HG03575 (cell line): ENCODE measurements around the gene MEF2A.
"Not testable (repeated sequence)": the region's sequence is repeated elsewhere in the genome, so short reads cannot be mapped to it uniquely, and the experiment has no call there.

Experiments
- ATAC-seq: cut with Tn5 transposase; IDR thresholded peaks from one replicate; pipeline ENCODE4 v1.9.1; 2021; ENCODE audit not compliant: unreplicated experiment, insufficient number of reproducible peaks, low FRiP score; ENCODE audit errors: extremely low read depth

Gene MEF2A

GRCh38 chr15:99717161-99718009 is 151.6 kb downstream of the MEF2A start:
- no peak for ATAC-seq

GRCh38 chr15:99718421-99718820 is 152.6 kb downstream of the MEF2A start:
- ATAC-seq = no peak

GRCh38 chr15:99719096-99719541 is 153.3 kb downstream of the MEF2A start:
- ATAC-seq = peak; percentile 80

GRCh38 chr15:99720533-99720932 is 154.7 kb downstream of the MEF2A start:
- no peak for ATAC-seq

GRCh38 chr15:99721104-99721778 is 155.5 kb downstream of the MEF2A start:
- no peak for ATAC-seq

- ATAC-seq = no peak
Measured at GRCh38 chr15:99721896-99722295, 156.1 kb downstream of the MEF2A start.

- no peak for ATAC-seq
Measured at GRCh38 chr15:99722406-99722805, 156.6 kb downstream of the MEF2A start.

- ATAC-seq = no peak
Measured at GRCh38 chr15:99726333-99726732, 160.5 kb downstream of the MEF2A start.

GRCh38 chr15:99727330-99727729 is 161.5 kb downstream of the MEF2A start:
- no peak for ATAC-seq

- ATAC-seq = no peak
Measured at GRCh38 chr15:99727733-99728132, 161.9 kb downstream of the MEF2A start.

- ATAC-seq = no peak
Measured at GRCh38 chr15:99728916-99729315, 163.1 kb downstream of the MEF2A start.

GRCh38 chr15:99729327-99729726 is 163.5 kb downstream of the MEF2A start:
- no peak for ATAC-seq

- ATAC-seq = no peak
Measured at GRCh38 chr15:99729920-99730319, 164.1 kb downstream of the MEF2A start.

GRCh38 chr15:99731336-99732123 is 165.7 kb downstream of the MEF2A start:
- ATAC-seq = no peak

GRCh38 chr15:99732124-99732750 is 166.5 kb downstream of the MEF2A start:
- no peak for ATAC-seq

GRCh38 chr15:99732751-99733267 is 167.0 kb downstream of the MEF2A start:
- ATAC-seq = peak; percentile 8

- ATAC-seq = peak; percentile 70
Measured at GRCh38 chr15:99733268-99734039, 167.7 kb downstream of the MEF2A start, which contains the start of gene LYSMD4. Gene LYSMD4 (minus strand): TSS chr15:99733437. CDS start chr15:99731999, 1,438 bp downstream.

GRCh38 chr15:99734040-99734291 is 168.2 kb downstream of the MEF2A start:
- ATAC-seq = not testable (repeated sequence)
